NCI-H226 (cell line): ENCODE measurements around the gene SLC39A8.
"Not testable (repeated sequence)": the region's sequence is repeated elsewhere in the genome, so short reads cannot be mapped to it uniquely, and the experiment has no call there.

ENCODE experiments used
- DNase-seq: peaks from one replicate; pipeline ENCODE4 v3.0.0-alpha.2; 2015

Gene SLC39A8

GRCh38 chr4:102344954-102345794 lies at the start of gene SLC39A8:
SLC39A8 (minus strand) TSS chr4:102345482; CDS start chr4:102344662, 820 bp downstream.
- DNase-seq = peak; percentile 92

DNA sequence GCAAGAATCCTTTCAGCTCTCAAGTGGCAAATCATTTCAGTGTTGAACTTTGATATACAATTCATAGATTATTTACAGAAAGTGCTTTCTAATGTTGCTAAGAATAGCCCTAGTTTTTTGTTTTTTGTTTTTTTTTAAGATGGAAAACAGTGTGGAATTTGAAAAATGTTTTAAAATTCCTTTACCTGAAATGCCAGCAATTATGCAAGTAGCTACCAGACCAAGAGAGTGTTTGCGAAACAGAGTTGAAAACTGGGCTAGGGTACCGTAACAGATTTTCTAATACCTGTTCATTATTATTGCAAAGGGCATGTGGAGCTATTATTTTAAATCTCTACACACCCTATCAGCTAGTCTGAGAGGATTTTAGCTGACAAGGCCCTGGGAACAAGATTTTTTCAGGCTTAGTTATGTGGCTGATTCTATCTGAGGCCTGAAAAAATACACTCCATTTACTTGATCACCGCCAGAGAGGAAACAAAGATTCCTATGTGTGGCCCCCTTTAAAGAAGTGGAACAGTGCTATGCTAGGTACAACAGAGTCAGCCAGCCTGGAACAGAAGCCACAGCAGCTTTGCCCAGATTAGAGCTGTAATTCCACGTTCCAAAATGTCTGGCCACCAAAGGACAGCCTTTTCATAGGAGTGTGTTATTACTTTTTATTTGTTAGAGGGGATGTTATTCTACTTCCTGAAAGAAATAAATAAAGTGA lies 46.9 kb upstream of the SLC39A8 start:
- no peak for DNase-seq

- DNase-seq = peak; percentile 39
These were observed 45.2 kb upstream of the SLC39A8 start for GRCh38 chr4:102390438-102390837.

DNA sequence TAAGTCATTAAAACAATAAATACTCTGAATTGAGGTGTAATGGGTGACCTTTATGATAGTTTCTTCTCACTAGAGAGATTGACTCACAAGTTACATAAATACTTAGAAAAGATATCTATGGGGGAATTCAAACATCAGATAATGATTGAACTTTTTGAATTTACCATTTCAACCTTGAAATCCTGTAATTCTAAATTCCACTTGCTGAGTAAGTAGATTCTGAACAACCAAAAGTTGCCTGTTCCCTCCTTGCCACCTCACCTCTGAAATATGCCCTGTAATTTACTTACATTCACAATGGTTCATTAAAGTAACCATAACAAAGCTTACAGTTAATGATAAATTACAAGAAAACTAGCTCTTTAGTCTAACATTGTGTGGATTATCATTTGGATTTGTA lies 43.3 kb upstream of the SLC39A8 start:
- peak; percentile 55 for DNase-seq

- DNase-seq = peak; percentile 84
These were observed 42.4 kb upstream of the SLC39A8 start for GRCh38 chr4:102387552-102388150.

DNA sequence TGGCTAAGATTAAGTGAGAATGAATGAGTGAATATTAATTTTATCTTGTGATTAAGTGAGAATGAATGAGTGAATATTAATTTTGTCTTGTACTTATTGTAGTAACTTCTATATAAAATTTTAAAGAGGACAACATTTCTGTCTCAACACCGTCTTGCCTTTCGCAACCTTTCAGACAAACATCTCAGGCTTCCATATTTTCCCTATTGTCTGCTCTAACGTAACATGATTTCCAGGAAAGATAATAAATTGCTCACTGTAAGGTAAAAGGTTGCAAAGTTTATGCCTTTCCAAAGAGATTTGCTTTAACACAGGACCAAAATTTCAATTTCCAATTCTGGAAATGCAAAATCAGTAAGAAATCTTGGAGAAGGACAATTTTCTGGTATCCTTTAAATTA lies 41.7 kb upstream of the SLC39A8 start:
- no peak for DNase-seq

DNA sequence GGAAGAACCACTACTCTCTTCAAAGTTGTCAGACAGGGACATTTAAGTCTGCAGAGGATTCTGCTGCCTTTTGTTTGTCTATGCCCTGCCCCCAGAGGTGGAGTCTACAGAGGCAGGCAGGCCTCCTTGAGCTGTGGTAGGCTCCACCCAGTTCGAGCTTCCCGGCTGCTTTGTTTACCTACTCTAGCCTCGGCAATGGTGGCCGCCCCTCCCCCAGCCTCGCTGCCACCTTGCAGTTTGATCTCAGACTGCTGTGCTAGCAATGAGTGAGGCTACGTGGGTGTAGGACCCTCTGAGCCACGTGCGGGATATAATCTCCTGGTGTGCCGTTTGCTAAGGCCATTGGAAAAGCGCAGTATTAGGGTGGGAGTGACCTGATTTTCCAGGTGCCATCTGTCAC lies 35.0 kb upstream of the SLC39A8 start:
- not testable (repeated sequence) for DNase-seq

- DNase-seq = no peak
These were observed 17.7 kb upstream of the SLC39A8 start for GRCh38 chr4:102362922-102363432.

- no peak for DNase-seq
These were observed 12.8 kb upstream of the SLC39A8 start for GRCh38 chr4:102358128-102358527.

DNA sequence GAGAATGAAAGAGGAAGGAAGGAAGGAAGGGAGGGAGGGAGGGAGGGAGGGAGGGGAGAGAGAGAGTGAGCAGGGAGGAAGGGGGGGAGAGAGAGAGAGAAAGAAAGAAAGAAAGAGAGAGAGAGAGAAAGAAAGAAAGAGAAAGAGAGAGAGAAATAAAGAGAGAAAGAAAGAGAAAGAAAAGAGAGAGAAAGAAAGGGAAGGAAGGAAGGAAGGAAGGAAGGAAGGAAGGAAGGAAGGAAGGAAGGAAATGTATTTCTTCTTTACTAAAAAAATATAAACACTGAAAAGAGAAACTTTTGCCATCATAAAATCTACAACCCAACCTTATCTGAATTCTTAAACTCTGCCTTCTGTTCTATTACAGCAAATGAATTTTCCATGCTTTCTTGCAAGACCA lies 12.4 kb upstream of the SLC39A8 start:
- not testable (repeated sequence) for DNase-seq

GRCh38 chr4:102356562-102357202 lies 11.4 kb upstream of the SLC39A8 start:
- no peak for DNase-seq

DNA sequence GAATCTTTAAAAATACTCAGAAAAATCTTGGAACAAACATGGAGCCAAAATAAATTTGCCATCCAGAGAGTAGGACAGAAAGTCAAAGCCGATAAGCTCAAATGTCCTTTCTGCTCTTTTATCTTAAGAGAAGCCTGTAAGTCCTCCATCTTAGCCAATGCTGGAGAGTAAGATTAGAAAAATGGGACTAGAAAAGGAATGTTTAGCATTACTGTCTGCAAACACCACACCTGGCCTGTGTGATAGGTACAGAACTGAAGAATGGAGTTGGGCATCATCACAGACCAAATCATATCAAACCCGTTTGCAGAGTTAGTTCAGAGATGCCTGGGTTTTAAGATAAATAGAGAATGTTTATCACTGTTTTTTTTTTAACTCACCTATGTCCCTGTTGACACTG lies 10.5 kb upstream of the SLC39A8 start:
- no peak for DNase-seq

DNA sequence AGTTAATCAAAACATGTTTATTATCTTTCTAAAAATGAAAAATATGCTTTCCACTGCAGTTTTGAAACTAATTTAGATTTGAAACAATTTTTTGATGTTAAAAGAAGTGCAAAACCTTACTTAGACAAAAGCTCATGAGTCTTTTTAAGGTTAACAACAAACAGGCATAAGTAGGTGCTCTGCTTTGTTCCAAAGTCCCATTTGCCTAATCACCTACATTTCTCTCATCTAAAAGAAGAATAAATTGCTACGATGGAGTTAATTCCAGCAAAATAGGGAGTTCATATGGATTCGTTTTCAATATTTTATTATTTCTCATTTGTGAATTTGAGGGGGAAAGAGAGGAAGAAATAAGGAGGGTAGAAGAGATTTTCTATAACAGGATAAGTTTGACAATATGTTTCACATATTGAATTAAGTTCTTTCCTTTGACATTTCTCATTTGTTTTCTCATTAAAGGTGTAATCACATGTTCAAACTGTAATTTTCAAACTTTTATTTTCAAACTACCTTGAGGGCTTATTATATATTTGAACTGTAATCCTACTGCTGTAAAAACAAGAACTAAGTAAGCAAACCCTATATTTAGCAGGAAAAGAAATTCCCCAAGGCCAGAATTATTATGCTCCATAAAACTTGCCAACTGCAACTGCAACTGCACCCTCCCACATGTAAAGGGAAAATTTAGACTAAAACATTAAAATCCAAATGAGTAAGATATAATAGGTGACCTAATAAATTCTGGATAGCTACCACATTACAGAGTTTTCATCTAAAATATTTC lies 9.6 kb upstream of the SLC39A8 start:
- DNase-seq = no peak

DNA sequence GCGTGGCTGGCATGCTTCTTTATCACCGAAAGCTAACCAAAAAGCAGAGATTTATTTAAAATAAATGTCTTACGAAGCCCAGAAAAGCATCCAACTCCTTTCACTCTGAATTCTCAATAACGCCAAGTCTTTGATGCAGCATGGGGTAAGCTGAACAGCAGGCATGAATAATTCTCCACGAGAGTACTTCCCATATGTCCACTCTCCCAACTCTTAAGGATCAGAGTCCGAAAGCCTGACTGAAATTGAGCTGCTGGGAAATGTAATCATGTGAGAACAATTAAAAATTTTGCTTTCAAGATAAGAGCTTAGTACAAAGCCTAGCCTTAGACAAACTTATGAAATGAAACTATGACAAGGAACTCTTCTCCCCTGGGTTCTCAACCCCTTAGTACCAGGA lies 7.5 kb upstream of the SLC39A8 start:
- no peak for DNase-seq

- DNase-seq = no peak
These were observed 5.4 kb upstream of the SLC39A8 start for GRCh38 chr4:102350634-102351033.

- no peak for DNase-seq
These were observed 3.4 kb upstream of the SLC39A8 start for GRCh38 chr4:102348701-102349100.

DNA sequence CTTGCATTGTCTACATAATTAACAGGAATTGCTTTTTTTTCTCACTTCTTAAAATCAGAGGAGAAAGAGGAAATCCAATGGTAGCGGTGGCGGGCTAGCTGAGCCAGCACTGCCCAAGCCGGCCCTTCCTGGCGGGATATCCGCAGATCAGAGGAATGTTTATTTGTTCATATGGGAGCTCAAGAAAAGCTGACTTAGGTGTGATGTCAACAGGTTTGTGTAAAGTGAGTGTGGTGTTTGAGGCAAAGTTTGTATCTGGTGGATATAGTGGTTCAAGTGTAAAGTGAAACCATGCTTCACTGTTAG lies 466 bp upstream of the SLC39A8 start:
- no peak for DNase-seq

DNA sequence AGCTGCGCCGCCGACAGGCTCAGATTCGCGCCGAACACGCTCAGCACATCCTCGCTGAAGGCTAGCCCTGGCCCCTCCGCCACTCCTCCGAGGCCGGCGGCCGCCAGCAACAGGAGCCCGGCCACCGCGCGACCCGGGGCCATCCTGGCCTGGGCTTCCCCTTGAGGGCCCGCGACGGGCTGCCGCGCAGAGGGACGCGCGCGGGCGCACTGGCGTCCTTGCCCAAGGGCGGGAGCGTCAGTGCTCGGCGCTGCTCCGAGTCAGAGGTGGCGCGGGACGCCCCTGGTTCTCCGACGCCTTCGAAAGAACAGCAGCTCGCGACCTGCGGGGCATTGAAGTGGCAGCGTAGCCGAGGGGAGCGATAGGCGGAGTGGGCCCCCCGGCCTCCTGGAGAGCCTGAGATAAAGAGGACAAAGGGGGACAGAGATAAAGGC lies 745 bp downstream of the SLC39A8 start:
- peak; percentile 49 for DNase-seq

DNA sequence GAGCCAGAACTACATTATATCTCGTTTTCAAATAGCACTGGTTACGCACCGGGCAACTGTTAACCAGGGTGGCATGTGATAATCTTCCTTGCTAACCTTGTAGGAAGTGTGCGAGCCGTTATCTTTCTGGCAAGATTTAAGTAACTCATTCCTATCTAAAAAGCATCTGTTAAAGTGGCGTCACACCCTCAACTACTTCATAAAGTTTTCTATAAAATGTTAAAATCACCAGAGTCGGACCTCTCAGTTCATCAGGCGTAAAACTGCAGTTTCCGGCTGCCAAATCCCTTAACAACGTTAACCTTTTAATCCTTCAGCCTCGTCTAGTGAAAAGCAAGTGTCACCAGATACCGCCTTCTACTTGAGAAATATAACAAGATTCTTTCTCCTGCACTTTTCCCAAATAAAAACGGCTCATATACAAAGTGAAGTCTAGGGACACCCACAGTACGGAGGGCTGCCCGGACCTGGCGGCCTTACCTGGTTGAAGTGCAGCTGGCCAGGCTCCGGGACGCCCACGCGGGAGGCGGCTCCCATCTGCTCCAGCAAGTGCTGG lies 1.2 kb downstream of the SLC39A8 start:
- no peak for DNase-seq

- DNase-seq = no peak
These were observed 2.7 kb downstream of the SLC39A8 start for GRCh38 chr4:102342404-102343074.

DNA sequence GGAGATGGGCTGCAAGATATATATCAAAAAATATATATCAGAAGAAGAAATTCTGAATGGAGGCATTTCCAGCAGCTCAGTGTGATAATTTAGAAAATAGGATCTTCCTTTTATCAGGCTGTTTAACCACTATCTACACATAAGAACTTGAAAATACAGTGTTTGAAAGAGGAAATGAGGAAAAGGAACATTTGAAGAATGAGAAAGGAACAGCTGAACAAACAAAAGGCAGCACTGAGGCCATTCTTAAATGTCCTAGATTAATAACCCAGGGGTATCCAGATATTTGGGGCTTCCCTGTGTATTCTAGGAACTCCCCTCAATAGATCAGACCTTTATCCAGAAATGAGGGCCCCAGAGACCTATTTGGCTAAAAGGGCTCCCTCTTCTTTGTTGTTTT lies 4.1 kb downstream of the SLC39A8 start:
- no peak for DNase-seq

GRCh38 chr4:102339018-102339417 lies 6.3 kb downstream of the SLC39A8 start:
- no peak for DNase-seq
